ENCODE measurements around the gene SLC38A4.

The SLC38A4 gene

GRCh38 chr12:46717868-46718267 lies 107.9 kb downstream of the SLC38A4 start:
- no peak for TF ChIP-seq CTCF (IDR thresholded peaks at IDR 0.05; ENCODE audit: low read depth, low read length)
- no peak overlapping the region for H3K4me3 ChIP-seq (ENCODE audit: low read depth, low read length)

- no peak for TF ChIP-seq CTCF (IDR thresholded peaks at IDR 0.05; ENCODE audit: low read depth, low read length)
- H3K4me3 ChIP-seq (ENCODE audit: low read depth, low read length) = no peak overlapping the region
These were observed 108.6 kb downstream of the SLC38A4 start for GRCh38 chr12:46717159-46717558.

Data from WI38 (cell line).